SK-N-SH (cell line): Measurements from ENCODE around the gene VAMP5. TPM values are rescaled to one million over a fixed set of nuclear protein-coding genes. Genes with fewer than 3 reads are reported as not detected.
A peak's percentile ranks its signal among the peaks of the same experiment; 100 is the strongest.

Experiments
- CTCF ChIA-PET: fragments of 300-600, 350-600 bp; formaldehyde crosslinking; extraction: SDS; loops from one replicate; lab custom pipeline; 2021; lab: Yijun Ruan, JAX
- POLR2A ChIA-PET: fragments of 350-600 bp; sonication (Branson Sonifier 250); formaldehyde crosslinking; extraction: SDS; loops from one replicate; lab custom pipeline; 2020; ENCODE audit warnings: antibody characterized with exemption, inconsistent platforms; lab: Yijun Ruan, JAX
- DNase-seq: peaks from one replicate; pipeline ENCODE4 v3.0.0; 2012
- H2AFZ ChIP-seq: fragments of 200-600 bp; sonication (generic); 2 replicates; pipeline ENCODE4 v1.8.1; 2016; ENCODE audit warnings: antibody characterized with exemption, mild to moderate bottlenecking, low read depth
- H3F3A ChIP-seq: fragments of 200-600 bp; sonication (generic); replicated peaks from 2 replicates; pipeline ENCODE3; 2016; ENCODE audit warnings: antibody characterized with exemption, mild to moderate bottlenecking; ENCODE audit not compliant: insufficient read depth
- H3K27ac ChIP-seq, 2 experiments: fragments of 200-500 bp in 1 of 2; fragments of 200-600 bp in 1 of 2; sonication (Bioruptor generic) in 1 of 2; sonication (generic), shearing (Covaris generic) in 1 of 2; 2 replicates each; pipeline versions ENCODE4 v1.5.1 to v1.6.1; 2014 to 2016; ENCODE audit warnings: low read depth in 2 of 2, inconsistent platforms in 1 of 2, low read length in 1 of 2, mild to moderate bottlenecking in 1 of 2, mixed read lengths in 1 of 2
- H3K27me3 ChIP-seq: fragments of 200-600 bp; sonication (generic), shearing (Covaris generic); 2 replicates; pipeline ENCODE4 v1.6.1; 2016; ENCODE audit warnings: mixed run types; ENCODE audit not compliant: insufficient read depth
- H3K36me3 ChIP-seq, 2 experiments: fragments of 200-500 bp in 1 of 2; fragments of 200-600 bp in 1 of 2; sonication (Bioruptor generic) in 1 of 2; sonication (generic) in 1 of 2; replicated peaks in 1 of 2; 2 replicates each; pipeline versions ENCODE3 to v1.5.1; 2014 to 2016; ENCODE audit warnings: low read length in 1 of 2, mild to moderate bottlenecking in 1 of 2; ENCODE audit not compliant: insufficient read depth in 2 of 2, control insufficient read depth in 1 of 2
- H3K4me1 ChIP-seq, 2 experiments: fragments of 200-500 bp in 1 of 2; fragments of 200-600 bp in 1 of 2; sonication (Bioruptor generic) in 1 of 2; sonication (generic), shearing (Covaris generic) in 1 of 2; 2 replicates each; pipeline versions ENCODE4 v1.5.1 to v1.6.1; 2014 to 2016; ENCODE audit warnings: low read depth in 1 of 2, low read length in 1 of 2, mixed run types in 1 of 2; ENCODE audit not compliant: insufficient read depth in 2 of 2, control insufficient read depth in 1 of 2
- H3K4me2 ChIP-seq: fragments of 200-600 bp; sonication (generic), shearing (Covaris generic); 2 replicates; pipeline ENCODE4 v1.6.1; 2017; ENCODE audit warnings: mixed run types
- H3K4me3 ChIP-seq, 2 experiments: fragments of 200-500 bp in 1 of 2; fragments of 200-600 bp in 1 of 2; sonication (Bioruptor generic) in 1 of 2; sonication (generic), shearing (Covaris generic) in 1 of 2; 2 replicates each; pipeline versions ENCODE4 v1.5.1 to v1.8.1; 2014 to 2016; ENCODE audit warnings: low read depth in 2 of 2, inconsistent platforms in 1 of 2, low read length in 1 of 2, mild to moderate bottlenecking in 1 of 2, mixed read lengths in 1 of 2, moderate library complexity in 1 of 2
- H3K79me2 ChIP-seq: fragments of 200-600 bp; sonication (generic); 2 replicates; pipeline ENCODE4 v1.8.1; 2017; ENCODE audit warnings: mild to moderate bottlenecking; ENCODE audit not compliant: insufficient read depth
- H3K9ac ChIP-seq: fragments of 200-600 bp; sonication (generic); 2 replicates; pipeline ENCODE4 v1.6.1; 2017; ENCODE audit warnings: mixed run types
- H3K9me2 ChIP-seq: fragments of 200-600 bp; sonication (generic); 2 replicates; pipeline ENCODE4 v1.6.1; 2017; ENCODE audit warnings: mixed run types
- H3K9me3 ChIP-seq: fragments of 200-600 bp; sonication (generic); 2 replicates; pipeline ENCODE4 v1.6.1; 2017; ENCODE audit warnings: mixed run types, mild to moderate bottlenecking, moderate library complexity
- H4K20me1 ChIP-seq: fragments of 200-600 bp; sonication (generic); 2 replicates; pipeline ENCODE4 v1.6.1; 2017; ENCODE audit warnings: mild to moderate bottlenecking, mixed run types; ENCODE audit not compliant: insufficient read depth
- EP300 ChIP-seq, 2 experiments: IDR thresholded peaks; 2 replicates each; pipeline versions ENCODE4 v1.4.0 to v1.6.1; 2012; ENCODE audit warnings: borderline replicate concordance in 1 of 2, low read depth in 1 of 2, low read length in 1 of 2
- FOXJ3 ChIP-seq: sonication (generic); formaldehyde crosslinking; IDR thresholded peaks from 2 replicates; pipeline ENCODE4 v1.5.1; 2020; ENCODE audit warnings: mild to moderate bottlenecking, missing genetic modification reagents
- FOXM1 ChIP-seq: IDR thresholded peaks from 2 replicates; pipeline ENCODE4 v1.4.0; 2012; ENCODE audit warnings: low read depth, mild to moderate bottlenecking
- GABPA ChIP-seq: IDR thresholded peaks from 2 replicates; pipeline ENCODE4 v1.4.0; 2012; ENCODE audit warnings: low read depth, mild to moderate bottlenecking
- JUND ChIP-seq: IDR thresholded peaks from 2 replicates; pipeline ENCODE4 v1.4.0; 2012
- NFIC ChIP-seq: IDR thresholded peaks from 2 replicates; pipeline ENCODE4 v1.4.0; 2012; ENCODE audit warnings: borderline replicate concordance
- RCOR1 ChIP-seq: fragments of 150-350 bp; IDR thresholded peaks from 2 replicates; pipeline ENCODE4 v1.6.1; 2017; ENCODE audit warnings: antibody characterized with exemption, low read length
- SIN3A ChIP-seq: IDR thresholded peaks from 2 replicates; pipeline ENCODE4 v1.6.1; 2012; ENCODE audit warnings: low read depth, mild to moderate bottlenecking, low read length, moderate library complexity, borderline replicate concordance
- TCF12 ChIP-seq: IDR thresholded peaks from 2 replicates; pipeline ENCODE4 v1.4.0; 2012
- WGBS: methylation state at CpG from one replicate; pipeline ENCODE4 v1.1.6; 2017; ENCODE audit warnings: low lambda C conversion rate; 5-methylcytosine and 5-hydroxymethylcytosine counted together
- polyA plus RNA-seq, 3 experiments: library from polyadenylated mRNA; depleted of rRNA; stranded (reverse); fragments of >200 nt; gene quantifications; 2 replicates each; pipeline ENCODE4 v1.2.3, GENCODE V29; 2012
- TF ChIP-seq, protein P1 (sequence below): fragments of 150-350 bp; IDR thresholded peaks from 2 replicates; pipeline ENCODE4 v1.6.1; 2016; ENCODE audit warnings: mild to moderate bottlenecking, low read depth, low read length
- TF ChIP-seq, protein P2 (sequence below): IDR thresholded peaks from 2 replicates; pipeline ENCODE4 v1.4.0; 2012; ENCODE audit warnings: low read depth
- TF ChIP-seq, protein P3 (sequence below): fragments of 200-600 bp; sonication (generic); IDR thresholded peaks from 2 replicates; pipeline ENCODE4 v1.6.1; 2017; ENCODE audit warnings: antibody characterized with exemption, mild to moderate bottlenecking, moderate library complexity

The VAMP5 gene
- polyA plus RNA-seq, 1 of the 3 experiments (the other 2 are of a cell fraction): 12.0 TPM

DNA sequence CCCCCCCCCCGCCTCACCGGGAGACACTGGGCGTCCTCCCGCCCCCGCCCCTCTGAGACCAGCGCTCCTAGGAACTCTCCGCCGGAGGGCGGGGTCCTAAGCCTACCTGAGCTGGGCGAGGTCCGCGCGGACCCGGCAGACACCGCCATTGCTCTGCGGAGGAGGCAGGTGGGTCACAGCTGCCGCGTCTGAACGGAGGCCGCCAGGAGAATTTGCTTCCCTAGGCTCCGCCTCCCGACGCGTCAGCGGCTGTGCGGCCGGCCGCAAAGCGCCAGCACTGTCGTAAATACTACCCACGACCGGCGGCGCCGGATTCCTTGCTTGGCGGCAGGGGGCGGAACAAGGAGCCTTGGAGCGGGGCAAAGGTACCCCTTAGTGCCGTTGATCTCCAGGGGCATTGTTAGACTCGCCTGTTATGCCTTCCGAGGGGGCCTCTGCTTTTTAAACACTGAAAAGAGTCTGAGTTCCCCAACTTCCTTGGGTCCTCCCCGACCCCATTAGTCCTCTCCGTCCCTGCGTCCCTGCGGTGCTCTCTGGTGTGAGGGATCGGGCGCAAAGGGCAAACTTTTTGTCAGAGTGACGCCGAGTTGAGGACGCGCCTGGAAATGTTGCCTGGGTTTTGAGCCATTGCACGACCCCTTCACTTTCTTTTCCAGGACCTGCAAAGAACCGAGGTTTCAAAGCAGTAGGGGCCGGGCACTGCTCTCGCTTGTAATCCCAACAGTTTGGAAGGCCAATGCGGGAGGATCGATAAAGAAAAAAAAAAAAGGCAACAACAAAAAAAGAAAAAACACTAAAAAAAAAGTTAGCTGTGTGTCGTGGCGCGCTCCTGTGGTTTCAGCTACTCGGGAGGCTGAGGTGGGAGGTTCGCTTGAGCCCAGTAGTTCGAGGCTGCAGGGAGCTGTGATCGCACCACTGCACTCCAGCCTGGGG is 22.7 kb upstream of the VAMP5 start, which contains the start of gene GGCX (continued):
- TF ChIP-seq, protein P1, sequence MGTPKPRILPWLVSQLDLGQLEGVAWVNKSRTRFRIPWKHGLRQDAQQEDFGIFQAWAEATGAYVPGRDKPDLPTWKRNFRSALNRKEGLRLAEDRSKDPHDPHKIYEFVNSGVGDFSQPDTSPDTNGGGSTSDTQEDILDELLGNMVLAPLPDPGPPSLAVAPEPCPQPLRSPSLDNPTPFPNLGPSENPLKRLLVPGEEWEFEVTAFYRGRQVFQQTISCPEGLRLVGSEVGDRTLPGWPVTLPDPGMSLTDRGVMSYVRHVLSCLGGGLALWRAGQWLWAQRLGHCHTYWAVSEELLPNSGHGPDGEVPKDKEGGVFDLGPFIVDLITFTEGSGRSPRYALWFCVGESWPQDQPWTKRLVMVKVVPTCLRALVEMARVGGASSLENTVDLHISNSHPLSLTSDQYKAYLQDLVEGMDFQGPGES: no peak
- TF ChIP-seq EP300 (IDR thresholded peaks at IDR 0.05; ENCODE audit: borderline replicate concordance in 1 of 2, low read depth in 1 of 2, low read length in 1 of 2) (0 out of 4 replicates have a peak, but pooled peaks of 1 of the 2 experiments have one; percentile 14), JUND (0 out of 2 replicates have a peak, but pooled peaks have one; percentile 3), GABPA (peak; percentile 52; the same call in 1 of the 2 replicates), TCF12 (peak; percentile 40; the same call in 1 of the 2 replicates)
- TF ChIP-seq, protein P2, sequence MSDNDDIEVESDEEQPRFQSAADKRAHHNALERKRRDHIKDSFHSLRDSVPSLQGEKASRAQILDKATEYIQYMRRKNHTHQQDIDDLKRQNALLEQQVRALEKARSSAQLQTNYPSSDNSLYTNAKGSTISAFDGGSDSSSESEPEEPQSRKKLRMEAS: peak; percentile 61

DNA sequence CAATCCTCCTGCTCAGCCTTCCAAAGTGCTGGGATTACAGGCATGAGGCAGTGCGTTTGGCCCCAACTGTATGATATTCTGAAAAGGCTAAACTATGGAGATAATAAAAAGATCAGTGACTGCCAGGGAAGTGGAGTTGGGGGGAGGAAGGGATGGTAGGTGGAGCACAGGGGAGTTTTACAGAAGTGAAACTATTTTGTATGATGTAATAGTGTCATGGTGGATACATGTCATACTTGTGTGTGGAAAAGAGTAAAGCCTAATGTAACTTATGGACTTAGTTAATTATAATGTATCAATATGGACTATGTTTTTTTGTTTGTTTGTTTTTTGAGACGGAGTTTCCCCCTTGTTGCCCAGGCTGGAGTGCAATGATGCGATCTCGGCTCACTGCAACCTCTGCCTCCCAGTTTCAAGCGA is 20.1 kb upstream of the VAMP5 start:
- H3K4me1 ChIP-seq: no peaks in the 10 kb centered on the region; a peak in 2 of 4 replicates
- 0 out of 2 replicates have a peak overlapping the region, but pooled peaks have one; percentile 13 for H2AFZ ChIP-seq
- POLR2A ChIA-PET: no interaction called here
- no peak overlapping the region for H3K4me3 ChIP-seq
- no peaks in the 10 kb centered on the region for H3K9me3 ChIP-seq
- no peak for DNase-seq
- no peak overlapping the region for H3K9ac ChIP-seq
- no peaks in the 10 kb centered on the region for H3K27me3 ChIP-seq
- peaks cover 4% of the 10 kb centered on the region for H3F3A ChIP-seq
- H3K79me2 ChIP-seq: peaks cover 19% of the 10 kb centered on the region
- 80% methylated on average over 5 of the region's 5 CpGs for WGBS
- CTCF ChIA-PET: no interaction called here
- no peak overlapping the region for H3K4me2 ChIP-seq
- no peaks in the 10 kb centered on the region for H4K20me1 ChIP-seq
- no peaks in the 10 kb centered on the region for H3K9me2 ChIP-seq
- TF ChIP-seq FOXM1 (no peak), SIN3A (no peak), FOXJ3 (CRISPR knock-in tag) (no peak), NFIC (no peak), RCOR1 (no peak)
- TF ChIP-seq, protein P3, sequence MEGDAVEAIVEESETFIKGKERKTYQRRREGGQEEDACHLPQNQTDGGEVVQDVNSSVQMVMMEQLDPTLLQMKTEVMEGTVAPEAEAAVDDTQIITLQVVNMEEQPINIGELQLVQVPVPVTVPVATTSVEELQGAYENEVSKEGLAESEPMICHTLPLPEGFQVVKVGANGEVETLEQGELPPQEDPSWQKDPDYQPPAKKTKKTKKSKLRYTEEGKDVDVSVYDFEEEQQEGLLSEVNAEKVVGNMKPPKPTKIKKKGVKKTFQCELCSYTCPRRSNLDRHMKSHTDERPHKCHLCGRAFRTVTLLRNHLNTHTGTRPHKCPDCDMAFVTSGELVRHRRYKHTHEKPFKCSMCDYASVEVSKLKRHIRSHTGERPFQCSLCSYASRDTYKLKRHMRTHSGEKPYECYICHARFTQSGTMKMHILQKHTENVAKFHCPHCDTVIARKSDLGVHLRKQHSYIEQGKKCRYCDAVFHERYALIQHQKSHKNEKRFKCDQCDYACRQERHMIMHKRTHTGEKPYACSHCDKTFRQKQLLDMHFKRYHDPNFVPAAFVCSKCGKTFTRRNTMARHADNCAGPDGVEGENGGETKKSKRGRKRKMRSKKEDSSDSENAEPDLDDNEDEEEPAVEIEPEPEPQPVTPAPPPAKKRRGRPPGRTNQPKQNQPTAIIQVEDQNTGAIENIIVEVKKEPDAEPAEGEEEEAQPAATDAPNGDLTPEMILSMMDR: no peak
- TF ChIP-seq, all 33 proteins: peak for 0
- Histone ChIP-seq H3K36me3 (no peaks in the 10 kb centered on the region), H3K27ac (no peak overlapping the region)
